Measurements from ENCODE around the gene GTF2A1L.
"Not testable (repeated sequence)": the region's sequence is repeated elsewhere in the genome, so short reads cannot be mapped to it uniquely, and the experiment has no call there.

The GTF2A1L gene

GRCh38 chr2:48617618-48618017, at the start of gene GTF2A1L:
Gene GTF2A1L, plus strand, starts transcription at chr2:48617856. Its CDS starts 19 bp downstream, at chr2:48617875.
- no peak for DNase-seq

GRCh38 chr2:48568547-48568946, 49.1 kb upstream of the GTF2A1L start:
- no peak for DNase-seq

- no peak for DNase-seq
These were observed 48.2 kb upstream of the GTF2A1L start for GRCh38 chr2:48569433-48569832.

GRCh38 chr2:48572816-48573215, 44.8 kb upstream of the GTF2A1L start:
- DNase-seq, result no peak

GRCh38 chr2:48574353-48575287, 43.0 kb upstream of the GTF2A1L start:
- DNase-seq, result no peak

GRCh38 chr2:48578313-48578712, 39.3 kb upstream of the GTF2A1L start:
- DNase-seq, result no peak

- DNase-seq, result no peak
These were observed 33.7 kb upstream of the GTF2A1L start for GRCh38 chr2:48583961-48584360.

- DNase-seq, result no peak
These were observed 33.1 kb upstream of the GTF2A1L start for GRCh38 chr2:48584551-48584950.

- no peak for DNase-seq
These were observed 31.2 kb upstream of the GTF2A1L start for GRCh38 chr2:48586433-48586832.

- DNase-seq, result no peak
These were observed 30.1 kb upstream of the GTF2A1L start for GRCh38 chr2:48587560-48587959.

- no peak for DNase-seq
These were observed 29.7 kb upstream of the GTF2A1L start for GRCh38 chr2:48587961-48588360.

GRCh38 chr2:48588745-48589144, 28.9 kb upstream of the GTF2A1L start:
- DNase-seq, result no peak

- no peak for DNase-seq
These were observed 28.4 kb upstream of the GTF2A1L start for GRCh38 chr2:48589170-48589767.

GRCh38 chr2:48590017-48590416, 27.6 kb upstream of the GTF2A1L start:
- no peak for DNase-seq

GRCh38 chr2:48592067-48592466, 25.6 kb upstream of the GTF2A1L start:
- no peak for DNase-seq

GRCh38 chr2:48596751-48597150, 20.9 kb upstream of the GTF2A1L start:
- DNase-seq, result not testable (repeated sequence)

- DNase-seq, result no peak
These were observed 20.2 kb upstream of the GTF2A1L start for GRCh38 chr2:48597492-48597891.

GRCh38 chr2:48600204-48600813, 17.3 kb upstream of the GTF2A1L start:
- DNase-seq, result peak in 1 of 2 donors; percentile 25

GRCh38 chr2:48600917-48601316, 16.7 kb upstream of the GTF2A1L start:
- no peak for DNase-seq

- no peak for DNase-seq
These were observed 16.3 kb upstream of the GTF2A1L start for GRCh38 chr2:48601349-48601748.

- DNase-seq, result no peak
These were observed 12.0 kb upstream of the GTF2A1L start for GRCh38 chr2:48605482-48606175.

GRCh38 chr2:48607307-48608014, 10.2 kb upstream of the GTF2A1L start:
- DNase-seq, result no peak

GRCh38 chr2:48613211-48613610, 4.4 kb upstream of the GTF2A1L start:
- no peak for DNase-seq

All from CD4-positive, alpha-beta T cell treated with Interferon alpha-2 for 1 hour (primary cell).